GM12892 (cell line): ENCODE measurements around the gene DLGAP1.

ENCODE experiments used
- POLR2A ChIP-seq: IDR thresholded peaks from 2 replicates; pipeline ENCODE4 v1.6.1; 2011; ENCODE audit warnings: low read depth, low read length, control low read depth
- POLR2AphosphoS5 ChIP-seq: IDR thresholded peaks from 2 replicates; pipeline ENCODE4 v1.6.1; 2011; ENCODE audit warnings: low read depth, low read length, control low read depth
- TAF1 ChIP-seq: IDR thresholded peaks from 2 replicates; pipeline ENCODE4 v1.6.1; 2011; ENCODE audit warnings: low read depth, mild to moderate bottlenecking, control low read depth, low read length, borderline replicate concordance

- TF ChIP-seq POLR2A (no peak), POLR2AphosphoS5 (no peak), TAF1 (no peak)
Measured at GRCh38 chr18:3873698-3874097, 581.4 kb downstream of the DLGAP1 start.
